ENCODE results near the gene CMBL.
"Not testable (repeated sequence)": the region's sequence is repeated elsewhere in the genome, so short reads cannot be mapped to it uniquely, and the experiment has no call there.

Gene CMBL

DNA sequence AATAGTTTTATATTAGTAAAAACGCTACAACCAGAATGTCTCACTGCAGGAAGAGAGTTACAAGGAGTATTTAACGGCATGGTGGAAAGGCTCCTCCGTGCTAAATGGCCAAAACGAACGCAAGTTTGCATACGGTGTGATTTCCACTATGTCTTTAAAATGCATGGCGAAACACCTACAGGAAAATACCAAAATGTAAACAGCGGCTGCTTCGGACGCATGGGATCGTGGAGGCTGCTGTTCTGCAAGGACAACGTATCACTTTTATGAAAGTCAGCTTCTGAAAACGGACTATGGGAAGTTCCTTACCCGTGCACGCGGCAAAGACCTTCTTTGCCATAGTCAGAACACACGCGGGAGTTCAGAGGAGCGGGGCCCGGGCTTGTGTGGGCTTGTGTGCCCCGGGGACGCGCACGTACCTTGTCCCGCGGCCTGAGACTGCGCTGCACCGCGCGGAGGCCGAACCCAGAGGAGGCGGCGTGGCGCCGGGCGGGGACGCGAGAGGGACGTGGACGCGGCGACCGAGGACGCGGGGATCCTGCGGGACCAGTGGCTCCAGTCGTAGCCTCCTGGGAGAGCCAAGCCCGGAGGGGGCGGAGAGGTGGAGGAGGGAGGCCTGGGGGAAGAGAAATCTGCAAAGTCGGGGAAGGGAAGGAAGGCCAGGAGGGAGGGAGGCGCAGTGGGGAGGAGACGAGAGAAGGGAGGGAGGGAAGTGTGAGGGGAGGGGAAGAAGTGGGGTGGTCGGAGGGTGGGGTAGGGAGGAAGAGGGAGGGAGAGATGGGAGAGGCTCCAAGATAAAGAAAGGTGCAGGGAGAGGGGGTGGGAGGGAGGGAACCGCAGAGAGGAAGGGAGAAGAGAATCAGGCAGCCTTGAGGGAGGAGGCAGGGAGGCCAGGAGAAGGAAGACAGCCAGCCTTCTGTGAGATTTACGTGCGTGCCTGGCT lies at the start of gene CMBL:
Gene CMBL (minus strand): TSS at position 697 of the 943 bp plus-strand sequence. CDS start 17,140 bp downstream, outside the sequence.
- peak; percentile 51 for DNase-seq

DNA sequence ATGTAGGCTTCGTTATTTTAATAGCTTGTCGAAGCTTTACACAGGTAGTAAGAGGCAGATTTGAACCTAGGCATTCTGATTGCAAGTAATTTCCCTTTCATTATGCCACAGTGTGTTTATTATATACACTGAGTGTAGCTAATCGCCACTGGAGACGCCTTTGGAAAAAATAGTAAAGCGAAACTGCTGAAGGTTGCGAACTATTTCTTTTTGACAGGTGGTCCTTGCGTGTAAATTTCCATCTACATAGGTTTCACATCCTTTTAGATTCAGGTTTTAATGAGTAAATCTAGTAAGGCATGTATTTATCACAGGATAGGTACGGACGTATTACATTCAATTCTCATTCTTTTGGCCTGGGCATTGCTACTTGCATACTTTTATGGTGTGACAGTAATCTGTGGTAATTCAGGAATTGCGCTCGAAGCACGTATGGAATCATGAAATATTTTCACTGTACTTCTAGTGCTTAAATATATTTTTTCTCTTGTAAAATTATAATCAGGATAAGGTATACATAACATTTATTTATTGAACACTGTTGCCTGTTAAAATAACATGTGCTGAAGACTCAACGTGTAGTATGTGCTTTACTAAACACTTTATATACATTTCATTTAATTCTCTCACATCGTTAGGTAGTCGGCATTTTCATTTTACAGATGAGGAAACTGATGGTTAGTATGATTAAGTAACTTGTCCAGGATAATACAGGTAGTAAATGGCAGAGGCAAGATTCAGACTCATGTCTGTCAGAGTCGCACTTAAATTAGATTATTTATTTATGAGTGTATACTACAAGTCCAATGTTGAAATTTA lies 47.6 kb upstream of the CMBL start:
- no peak for DNase-seq

DNA sequence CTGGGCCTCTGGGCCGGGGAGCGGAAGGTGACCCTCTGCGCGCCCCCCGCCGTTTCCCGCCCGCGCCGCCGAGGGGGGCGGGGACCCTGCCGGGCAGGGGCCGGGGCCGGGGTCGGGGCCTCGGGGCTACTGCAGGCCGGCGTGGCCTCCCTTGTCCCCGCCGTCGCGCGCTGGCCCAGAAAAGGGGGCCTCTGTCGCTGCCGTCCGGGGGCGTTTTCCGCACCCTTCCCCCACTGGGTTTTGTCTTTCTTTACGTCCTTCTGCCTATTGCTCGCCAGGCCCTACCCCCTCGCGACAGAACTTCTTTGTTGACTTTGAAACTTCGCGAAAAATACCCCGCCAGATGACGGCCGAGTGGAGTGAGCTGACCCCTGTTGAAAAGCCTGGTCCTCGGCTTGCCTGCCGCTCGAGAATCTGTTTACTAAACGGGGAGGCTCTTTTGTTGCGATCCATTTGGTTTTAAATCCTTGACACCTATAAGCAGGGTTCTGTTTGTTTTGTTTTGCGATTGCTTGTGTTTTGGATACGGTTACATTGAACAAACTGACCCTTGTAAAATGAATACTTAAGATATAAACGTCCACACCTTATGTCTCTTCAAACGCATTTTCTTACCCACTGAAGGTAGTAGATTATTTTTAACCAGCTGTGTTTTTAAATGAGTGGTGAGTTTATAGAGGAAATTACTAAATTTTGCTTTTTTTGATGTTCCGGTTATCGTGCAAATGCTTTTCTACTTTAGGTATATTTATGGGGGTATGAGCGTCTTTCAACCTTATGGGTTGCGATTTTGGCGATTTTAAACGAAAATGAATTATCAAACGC lies 46.6 kb upstream of the CMBL start:
- DNase-seq, result peak; percentile 78

DNA sequence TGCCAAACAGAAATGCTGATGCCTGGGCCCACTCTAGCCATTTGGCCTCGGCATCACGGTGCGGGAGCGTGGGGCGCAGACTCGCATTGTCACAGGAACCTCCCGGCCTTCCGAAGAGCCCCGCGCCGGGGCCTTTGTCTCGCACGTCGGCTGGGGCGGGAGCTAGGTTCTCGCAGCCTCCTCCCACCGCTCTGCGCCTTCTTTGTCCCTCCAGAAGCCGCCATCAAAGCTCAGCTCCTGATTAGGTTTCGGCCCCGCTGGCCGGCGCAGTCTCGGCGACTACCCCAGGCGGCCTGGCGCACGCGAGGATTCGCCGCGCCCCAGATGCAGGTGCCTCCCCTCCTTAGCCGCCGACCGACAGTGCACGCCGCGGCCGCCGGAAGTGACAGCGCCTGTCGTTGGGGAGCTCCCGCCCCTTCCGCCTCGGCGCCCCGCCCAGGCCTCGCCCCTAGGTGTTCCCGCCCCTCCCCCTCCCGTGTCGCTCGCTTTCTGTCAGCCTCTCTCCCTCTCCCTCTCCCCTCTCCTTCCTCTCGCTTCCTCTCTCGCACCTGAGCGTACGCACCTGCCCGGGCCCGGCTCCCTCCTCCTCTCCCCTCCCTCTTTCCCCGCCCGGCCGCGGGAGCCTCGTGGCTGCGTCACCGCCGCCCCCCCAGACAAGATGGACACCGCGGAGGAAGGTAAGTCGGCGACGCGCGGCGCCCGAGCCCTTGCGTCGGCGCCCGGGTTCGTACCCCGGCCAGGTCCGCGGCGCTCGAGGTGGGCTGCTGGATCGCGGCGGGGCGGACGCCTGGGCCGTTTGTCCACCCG lies 45.7 kb upstream of the CMBL start, which contains the start of gene MARCHF6:
Gene MARCHF6 (plus strand): TSS at position 455 of the 807 bp plus-strand sequence. CDS start 204 bp downstream, at position 659.
- peak; percentile 96 for DNase-seq

DNA sequence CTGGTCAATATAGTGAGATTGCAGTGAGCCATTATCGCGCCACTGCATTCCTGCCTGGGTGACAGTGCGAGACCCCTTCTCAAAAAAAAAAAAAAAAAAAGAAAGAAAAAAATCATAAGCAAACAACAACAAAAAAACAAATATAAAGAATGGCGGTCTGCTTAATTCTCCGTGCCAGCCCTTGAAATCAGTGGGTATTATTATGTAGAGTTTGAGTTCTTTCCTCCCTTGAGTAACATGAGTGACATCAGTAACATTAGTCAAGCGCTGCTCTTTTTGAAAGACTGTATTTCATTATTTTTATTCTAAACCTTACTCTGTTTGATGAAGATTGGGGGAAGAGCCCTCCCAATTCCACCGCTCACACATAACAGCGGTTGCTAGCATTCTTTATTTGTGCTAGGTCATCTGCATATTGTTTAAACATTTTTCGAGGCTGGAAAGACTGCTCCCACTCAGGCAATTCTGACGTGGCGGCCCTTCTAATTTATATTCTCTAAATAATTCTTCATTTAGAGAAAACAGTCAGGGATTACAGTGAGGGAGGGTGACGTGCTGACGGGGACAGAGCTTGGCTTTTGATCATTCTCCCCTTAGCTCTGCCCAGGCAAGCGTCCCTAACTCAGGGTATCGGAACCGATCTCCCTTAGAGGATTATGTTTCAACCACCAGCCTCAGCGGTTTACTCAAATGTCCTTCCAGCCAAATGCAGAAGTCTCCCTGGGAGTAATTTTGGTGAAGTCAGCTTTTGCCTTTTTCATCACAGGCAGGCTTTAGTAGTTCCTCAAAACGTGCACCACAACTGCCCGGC lies 44.9 kb upstream of the CMBL start:
- no peak for DNase-seq

DNA sequence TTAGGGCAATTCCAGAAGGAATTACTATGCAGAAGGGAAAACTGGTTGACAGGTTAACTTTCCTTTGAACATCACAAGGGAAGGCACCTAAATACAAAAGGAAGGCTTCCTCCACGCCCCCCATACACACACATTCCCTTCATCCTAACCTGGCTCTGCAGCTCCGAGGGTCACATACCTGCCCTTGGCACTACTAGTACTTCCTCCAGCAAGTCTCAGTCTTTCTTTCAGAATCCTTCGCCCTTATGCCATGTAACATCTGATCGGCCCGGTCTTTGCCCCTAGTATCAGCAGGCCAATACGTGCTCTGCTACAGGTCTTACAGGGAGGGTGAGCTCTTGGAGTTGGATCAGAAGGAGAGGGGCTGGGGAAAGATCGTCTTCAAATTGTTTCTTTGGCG lies 44.2 kb upstream of the CMBL start:
- DNase-seq, result no peak

DNA sequence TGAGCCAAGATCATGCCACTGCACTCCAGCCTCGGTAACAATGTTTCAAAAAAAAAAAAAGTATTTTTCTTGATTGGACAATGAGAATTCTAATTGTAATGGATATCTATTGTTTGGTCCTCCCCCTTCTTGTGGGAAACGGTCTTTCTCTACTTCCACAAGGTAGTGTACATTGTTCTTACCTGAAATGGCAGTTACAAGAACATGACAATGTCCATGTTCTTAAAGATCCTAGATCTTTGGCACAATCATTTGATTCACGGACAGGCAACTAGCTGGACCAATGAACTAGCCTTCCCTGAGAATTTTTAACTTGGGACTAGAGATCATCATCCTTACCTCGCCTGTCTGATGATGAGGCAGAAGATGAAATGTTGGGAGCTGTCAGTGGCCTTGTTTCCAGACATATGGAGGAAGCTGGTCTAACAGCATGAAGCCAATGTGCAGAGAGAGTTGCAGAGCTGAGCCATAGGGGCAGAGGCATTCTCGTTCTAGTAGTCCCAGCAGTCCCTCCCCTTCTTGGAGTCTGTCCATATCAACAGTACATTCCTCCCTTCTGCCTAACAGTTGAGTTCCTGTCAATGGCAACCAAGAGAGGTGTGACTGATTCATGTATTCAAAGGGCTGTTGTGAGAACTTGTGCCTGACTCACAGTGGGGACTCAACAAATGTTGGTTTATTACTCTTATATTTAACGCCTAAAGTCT lies 43.6 kb upstream of the CMBL start:
- no peak for DNase-seq

DNA sequence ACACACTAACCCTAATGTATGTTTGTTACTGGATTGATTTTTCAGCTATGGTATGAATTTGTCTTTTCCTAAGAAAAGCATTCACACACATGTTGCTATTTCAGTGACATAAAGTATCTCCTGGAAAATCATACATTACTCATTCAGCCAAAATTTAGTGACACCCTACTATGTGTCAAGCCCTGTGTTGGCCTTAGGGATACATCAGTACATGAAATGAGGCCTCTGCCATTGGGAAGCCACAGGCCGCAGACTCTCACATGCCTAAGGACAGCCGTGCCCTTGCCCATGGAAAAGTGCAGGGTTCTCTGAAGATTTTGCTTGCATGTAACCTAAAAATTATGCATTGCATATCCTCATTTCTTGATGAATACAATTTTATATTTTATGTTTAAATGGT lies 40.6 kb upstream of the CMBL start:
- no peak for DNase-seq

DNA sequence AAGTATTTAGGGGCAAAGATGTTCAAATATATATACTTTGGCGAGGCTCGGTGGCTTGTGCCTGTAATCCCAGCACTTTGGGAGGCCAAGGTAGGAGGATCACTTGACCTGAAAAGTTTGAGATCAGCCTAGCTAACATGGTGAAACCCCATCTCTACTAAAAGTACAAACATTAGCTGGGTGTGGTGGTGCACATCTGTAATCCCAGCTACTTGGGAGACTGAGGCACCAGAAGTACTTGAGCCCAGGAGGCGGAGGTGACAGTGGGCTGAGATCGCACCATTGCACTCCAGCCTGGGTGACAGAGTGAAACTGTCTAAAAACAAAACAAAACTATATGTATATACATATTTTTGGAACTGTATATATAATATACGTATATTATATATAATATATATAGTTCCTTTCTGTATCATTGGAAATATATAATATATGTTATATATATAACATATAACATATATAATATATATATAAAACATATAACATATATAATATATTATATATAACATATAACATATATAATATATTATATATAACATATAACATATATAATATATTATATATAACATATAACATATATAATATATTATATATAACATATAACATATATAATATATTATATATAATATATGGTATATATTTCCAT lies 36.9 kb upstream of the CMBL start:
- DNase-seq, result not testable (repeated sequence)

DNA sequence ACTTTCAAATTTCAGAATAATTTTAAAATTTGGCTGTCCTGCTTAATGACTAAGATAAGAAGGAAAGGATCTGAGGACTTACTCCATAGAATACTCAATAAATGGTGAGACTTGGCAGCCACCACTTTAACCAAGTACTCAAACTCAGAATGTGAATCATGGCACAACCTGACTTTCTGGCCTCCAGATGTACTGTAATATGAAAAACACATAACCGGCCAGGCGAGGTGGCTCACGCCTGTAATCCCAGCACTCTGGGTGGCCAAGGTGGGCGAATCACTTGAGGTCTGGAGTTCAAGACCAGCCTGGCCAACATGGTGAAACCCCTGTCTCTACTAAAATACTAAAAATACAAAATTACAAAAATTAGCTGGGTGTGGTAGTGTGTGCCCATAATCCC lies 35.8 kb upstream of the CMBL start:
- DNase-seq, result no peak

DNA sequence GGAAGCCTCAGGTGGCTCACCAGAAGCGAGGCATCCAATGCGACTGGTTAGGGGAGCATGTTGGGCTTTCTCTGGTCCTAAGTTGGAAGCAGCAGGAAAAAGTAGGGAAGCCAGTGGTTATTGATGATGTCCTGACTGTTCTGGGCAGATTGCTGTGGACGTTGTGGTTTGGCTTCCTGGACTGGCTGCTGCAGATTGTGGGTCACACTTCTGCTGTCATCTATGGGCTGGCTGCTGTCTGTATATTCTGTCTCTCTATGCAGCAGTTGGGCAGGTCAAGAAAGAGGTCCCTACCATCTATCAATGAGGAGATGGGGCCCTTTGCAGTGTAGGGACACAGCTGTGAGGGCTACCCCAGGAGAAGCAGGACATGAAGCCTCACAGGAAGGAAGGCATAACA lies 32.3 kb upstream of the CMBL start:
- no peak for DNase-seq

DNA sequence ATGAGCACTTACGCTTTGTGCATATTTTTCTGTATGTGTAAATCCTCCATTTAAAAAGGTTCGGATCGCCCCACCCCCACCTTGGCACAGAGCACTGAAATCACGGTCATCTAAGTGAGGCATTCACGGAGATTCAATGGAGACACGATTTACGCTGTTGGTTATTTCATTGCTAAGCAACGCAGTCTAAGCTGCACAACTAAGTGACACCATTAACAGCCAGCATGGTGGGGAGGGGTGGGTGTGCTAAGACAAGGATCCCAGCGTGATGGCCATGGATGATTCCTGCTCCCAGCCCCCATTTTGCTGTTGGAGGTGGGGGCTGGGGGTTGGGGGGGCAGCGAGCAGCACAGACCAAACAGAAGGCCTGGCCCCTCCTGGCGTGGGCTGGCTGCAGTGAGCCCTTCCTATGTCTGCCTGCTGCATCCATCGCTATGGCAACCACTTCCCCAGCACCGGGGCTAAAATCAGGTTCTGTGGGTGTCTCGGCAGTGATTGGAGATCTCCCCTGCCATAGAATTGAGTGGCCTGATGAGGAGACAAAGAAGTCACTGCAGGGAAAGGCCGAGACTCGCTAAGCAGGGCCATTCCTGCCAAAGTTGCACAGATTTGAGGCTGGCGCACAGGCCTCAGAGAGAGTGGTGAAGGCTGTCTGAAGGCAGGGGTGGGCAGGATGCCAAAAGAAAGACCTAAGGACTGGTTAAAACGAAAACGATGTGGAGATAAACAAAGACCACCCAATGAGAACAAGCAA lies 31.5 kb upstream of the CMBL start:
- DNase-seq, result no peak

DNA sequence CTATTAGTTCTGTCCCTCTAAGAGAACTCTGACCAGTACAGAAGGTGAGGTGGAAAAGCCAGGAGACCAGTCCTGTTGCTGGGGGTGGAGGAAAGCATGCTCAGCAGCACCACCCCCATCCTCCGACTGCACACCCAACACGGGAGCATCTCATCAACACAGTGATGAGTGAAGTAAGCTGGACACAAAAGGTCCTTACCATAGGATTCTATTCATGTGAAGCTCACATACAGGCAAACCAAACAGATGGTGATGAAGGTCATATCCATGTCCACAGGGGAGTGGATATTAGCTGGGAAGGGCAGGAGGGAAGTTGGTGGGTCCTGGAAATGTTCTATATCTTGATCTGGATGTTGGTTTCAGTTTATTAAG lies 31.0 kb upstream of the CMBL start:
- DNase-seq, result no peak

DNA sequence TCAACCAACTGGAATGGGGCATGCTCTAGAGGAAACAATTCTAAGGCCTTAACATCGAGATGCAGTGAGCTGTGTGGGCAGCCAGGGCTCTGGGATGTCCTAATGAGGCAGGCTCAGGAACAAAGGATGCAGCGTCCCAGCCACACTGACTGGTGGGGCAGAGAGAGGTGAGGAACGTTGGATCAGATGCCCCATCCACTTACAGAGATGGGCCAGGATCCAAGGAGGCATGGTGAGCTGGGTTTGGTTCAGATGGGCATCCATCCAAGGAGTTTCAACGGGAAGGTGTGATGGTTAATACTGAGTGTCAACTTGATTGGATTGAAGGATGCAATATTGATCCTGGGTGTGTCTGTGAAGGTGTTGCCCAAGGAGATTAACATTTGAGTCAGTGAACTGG lies 30.3 kb upstream of the CMBL start:
- no peak for DNase-seq

DNA sequence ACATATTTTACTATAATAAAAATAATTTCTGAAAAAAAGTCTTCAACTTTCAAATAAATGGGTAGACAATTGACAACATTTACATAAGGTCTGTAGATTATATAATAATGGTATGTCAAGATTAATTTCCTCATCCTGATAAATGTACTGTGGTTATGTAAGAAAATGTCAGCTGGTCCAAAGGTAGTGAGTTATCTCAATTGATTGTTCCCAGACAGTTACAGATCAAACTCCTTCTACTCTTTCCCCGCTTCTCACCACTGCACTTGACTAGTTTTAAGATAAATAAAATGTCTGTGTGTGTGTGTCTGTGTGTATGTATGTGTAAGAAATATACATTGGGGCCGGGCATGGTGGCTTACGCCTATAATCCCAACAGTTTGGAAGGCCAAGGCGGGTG lies 29.4 kb upstream of the CMBL start:
- no peak for DNase-seq

DNA sequence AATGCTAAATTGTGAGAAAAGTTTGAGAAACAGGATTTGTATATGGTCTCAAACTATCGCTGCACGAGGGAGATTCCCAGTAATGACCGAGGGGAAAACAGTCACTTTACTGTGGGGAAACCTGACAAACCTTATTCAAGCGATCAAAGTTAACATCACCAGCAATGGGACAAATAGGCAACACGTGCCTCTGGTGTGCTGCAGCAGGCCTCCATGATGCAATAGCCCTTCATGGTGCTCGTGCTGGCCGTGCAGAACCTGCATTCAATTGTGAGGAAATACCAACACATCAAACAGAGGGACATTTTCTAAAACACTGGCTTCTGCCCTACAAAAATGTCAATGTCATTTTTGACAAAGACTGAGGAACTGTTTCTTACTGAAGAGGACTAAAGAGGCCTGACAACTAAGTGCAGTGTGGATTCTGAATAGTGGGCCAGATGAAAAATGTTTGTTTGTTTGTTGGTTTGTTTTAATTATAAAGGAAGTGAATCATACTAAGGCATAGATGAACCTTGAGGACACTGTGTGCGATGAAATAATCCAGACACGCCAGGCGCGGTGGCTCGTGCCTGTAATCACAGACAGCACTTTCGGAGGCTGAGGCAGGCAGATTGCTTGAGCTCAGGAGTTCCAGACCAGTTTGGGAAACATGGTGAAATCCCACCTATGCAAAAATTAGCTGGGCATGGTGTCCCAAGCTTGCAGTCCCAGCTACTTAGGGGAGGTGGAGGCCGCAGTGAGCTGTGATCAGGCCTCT lies 28.2 kb upstream of the CMBL start:
- no peak for DNase-seq

DNA sequence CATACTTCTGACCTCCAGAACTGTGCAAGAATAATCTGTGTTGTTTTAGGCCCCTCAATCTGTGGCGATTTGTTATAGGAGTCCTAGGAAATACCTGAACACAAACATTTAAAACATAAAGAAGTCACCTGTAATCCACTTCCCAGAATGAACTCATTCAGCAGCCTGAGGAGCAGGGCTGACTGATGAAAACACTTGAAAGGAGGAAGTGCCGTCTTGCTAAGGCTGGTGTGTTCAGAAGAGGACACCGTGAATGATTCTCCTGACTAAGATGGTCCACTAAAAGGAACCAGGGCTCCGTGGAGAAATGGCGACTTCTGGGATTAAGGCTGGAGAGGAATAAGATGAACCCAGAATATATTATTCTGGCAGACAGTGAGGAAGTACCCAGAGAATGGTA lies 27.1 kb upstream of the CMBL start:
- no peak for DNase-seq

Data from femur (tissue), 1 donor.